BLaER1 treated with 17β-estradiol and CSF1 and Interleukin-3, amounts not matched to agents 10 nM and 100 nM (cell line): Measurements from ENCODE around the gene SH2B2.
"Not testable (repeated sequence)": the region's sequence is repeated elsewhere in the genome, so short reads cannot be mapped to it uniquely, and the experiment has no call there.

Experiments
- H3K27ac ChIP-seq, 11 experiments: shearing (Covaris generic); formaldehyde crosslinking; 2 replicates each; pipeline ENCODE4 v1.8.1; 2022
- H3K27me3 ChIP-seq, 11 experiments: shearing (Covaris generic); formaldehyde crosslinking; 2 replicates each; pipeline ENCODE4 v1.8.1; 2022
- H3K36me3 ChIP-seq, 11 experiments: shearing (Covaris generic); formaldehyde crosslinking; 2 replicates each; pipeline ENCODE4 v1.8.1; 2022
- H3K4me1 ChIP-seq, 10 experiments: shearing (Covaris generic); formaldehyde crosslinking; 2 replicates each; pipeline ENCODE4 v1.8.1; 2022
- H3K4me2 ChIP-seq, 11 experiments: shearing (Covaris generic); formaldehyde crosslinking; 2 replicates each; pipeline ENCODE4 v1.8.1; 2022
- H3K4me3 ChIP-seq, 10 experiments: shearing (Covaris generic); formaldehyde crosslinking; 2 replicates each; pipeline ENCODE4 v1.8.1; 2022
- H3K9ac ChIP-seq, 11 experiments: shearing (Covaris generic); formaldehyde crosslinking; 2 replicates each; pipeline ENCODE4 v1.8.1; 2022
- H3K9me3 ChIP-seq, 11 experiments: shearing (Covaris generic); formaldehyde crosslinking; replicated peaks in 1 of 11; 2 replicates each; pipeline ENCODE4 v1.8.1; 2022
- H4K20me1 ChIP-seq, 11 experiments: shearing (Covaris generic); formaldehyde crosslinking; 2 replicates each; pipeline ENCODE4 v1.8.1; 2022
- Cebpa-rat ChIP-seq, 11 experiments: shearing (Covaris generic); IDR thresholded peaks; 2 replicates each; pipeline ENCODE4 v1.8.1; 2022

SH2B2 gene

GRCh38 chr7:102295346-102296178 is 8.9 kb downstream of the SH2B2 start:
- no peaks in the 10 kb centered on the region for H3K27me3 ChIP-seq
- peak overlapping the region; percentile 58 to 81 (median 76) for H3K4me2 ChIP-seq
- no peaks in the 10 kb centered on the region for H3K9me3 ChIP-seq
- no peak for TF ChIP-seq Cebpa-rat (IDR thresholded peaks at IDR 0.05)
- peaks cover 55 to 100% (median 95%) of the 10 kb centered on the region in 11 experiments for H4K20me1 ChIP-seq
- peaks cover 62 to 85% (median 71%) of the 10 kb centered on the region in 10 experiments for H3K4me1 ChIP-seq
- no peak overlapping the region for H3K4me3 ChIP-seq
- peak overlapping the region in 3 of 11 experiments; percentile 15 to 41 (median 23); a peak in 1 of 22 replicates for H3K9ac ChIP-seq
- H3K36me3 ChIP-seq = peaks cover 3 to 51% (median 15%) of the 10 kb centered on the region in 11 experiments; a peak in 21 of 22 replicates
- H3K27ac ChIP-seq = peak overlapping the region in 5 of 11 experiments; percentile 2 to 45 (median 12); a peak in 2 of 22 replicates

- Histone ChIP-seq H3K36me3 (peaks cover 9 to 51% (median 19%) of the 10 kb centered on the region in 11 experiments; a peak in 21 of 22 replicates), H3K27me3 (no peaks in the 10 kb centered on the region), H3K9ac (no peak overlapping the region), H3K4me3 (no peak overlapping the region), H3K4me2 (peak overlapping the region; percentile 58 to 81 (median 76)), H3K9me3 (no peaks in the 10 kb centered on the region), H3K4me1 (peaks cover 58 to 83% (median 69%) of the 10 kb centered on the region in 10 experiments), H4K20me1 (peaks cover 50 to 100% (median 92%) of the 10 kb centered on the region in 11 experiments), H3K27ac (peak overlapping the region in 3 of 11 experiments; percentile 1 to 12 (median 11); a peak in 2 of 22 replicates)
- TF ChIP-seq Cebpa-rat (IDR thresholded peaks at IDR 0.05) = no peak
Measured at GRCh38 chr7:102296179-102296438, 9.4 kb downstream of the SH2B2 start.

- no peak overlapping the region for H3K9ac ChIP-seq
- peak overlapping the region in 7 of 11 experiments; percentile 63 to 81 (median 76); a peak in 10 of 22 replicates for H3K4me2 ChIP-seq
- peaks cover 58 to 80% (median 69%) of the 10 kb centered on the region in 10 experiments for H3K4me1 ChIP-seq
- TF ChIP-seq Cebpa-rat (IDR thresholded peaks at IDR 0.05) = no peak
- no peak overlapping the region for H3K4me3 ChIP-seq
- no peaks in the 10 kb centered on the region for H3K27me3 ChIP-seq
- H4K20me1 ChIP-seq = peaks cover 46 to 100% (median 88%) of the 10 kb centered on the region in 11 experiments
- peaks cover 13 to 51% (median 21%) of the 10 kb centered on the region in 11 experiments; a peak in 21 of 22 replicates for H3K36me3 ChIP-seq
- H3K27ac ChIP-seq = no peak overlapping the region
- no peaks in the 10 kb centered on the region for H3K9me3 ChIP-seq
Measured at GRCh38 chr7:102296514-102296913, 9.8 kb downstream of the SH2B2 start.

DNA sequence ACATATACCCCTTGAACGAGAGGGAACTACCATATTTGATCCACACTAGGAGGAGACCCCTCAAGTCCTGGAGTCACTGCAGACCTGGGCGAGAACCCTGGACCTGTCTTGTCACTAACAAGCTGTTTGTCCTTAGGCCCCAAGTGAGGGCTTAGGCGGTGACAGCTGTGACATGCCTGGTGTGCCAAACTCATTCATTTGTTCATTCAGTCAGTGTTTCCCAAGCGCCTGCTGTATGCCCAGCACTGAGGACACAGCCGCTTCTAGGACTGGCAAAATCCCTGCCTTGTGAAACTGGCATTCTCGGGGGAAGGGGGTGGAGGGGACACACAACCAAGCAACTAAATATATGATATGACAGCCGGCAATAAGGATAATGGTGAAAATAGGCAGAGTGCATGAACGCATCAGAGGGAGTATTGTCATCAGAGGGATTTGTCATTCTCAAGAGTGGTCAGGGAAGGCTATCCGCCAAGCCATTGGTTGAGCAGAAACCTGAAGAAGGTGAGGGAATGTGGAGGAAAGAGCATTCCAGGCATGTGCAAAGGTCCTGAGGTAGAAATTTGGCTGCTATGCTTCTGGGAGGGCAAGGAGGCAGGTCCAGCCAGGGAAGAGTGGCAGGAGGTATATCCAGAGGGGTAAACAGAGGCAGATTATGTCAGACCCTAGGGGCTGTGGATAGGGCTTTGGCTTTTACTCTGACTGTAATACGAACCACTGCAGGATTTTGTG is 11.0 kb downstream of the SH2B2 start:
- Histone ChIP-seq H3K4me2 (no peak overlapping the region), H3K4me1 (peaks cover 61 to 80% (median 71%) of the 10 kb centered on the region in 10 experiments), H3K9me3 (no peaks in the 10 kb centered on the region), H3K4me3 (no peak overlapping the region), H3K9ac (no peak overlapping the region), H3K27me3 (no peaks in the 10 kb centered on the region), H3K36me3 (peaks cover 22 to 60% (median 32%) of the 10 kb centered on the region in 11 experiments), H4K20me1 (peaks cover 36 to 100% (median 83%) of the 10 kb centered on the region in 11 experiments), H3K27ac (no peak overlapping the region)
- TF ChIP-seq Cebpa-rat (IDR thresholded peaks at IDR 0.05) = no peak

GRCh38 chr7:102300643-102301221 is 14.1 kb downstream of the SH2B2 start:
- Histone ChIP-seq H3K4me1 (peaks cover 61 to 80% (median 71%) of the 10 kb centered on the region in 10 experiments), H3K27ac (peak overlapping the region in 3 of 11 experiments; percentile 2 to 98 (median 97); a peak in 3 of 22 replicates)

DNA sequence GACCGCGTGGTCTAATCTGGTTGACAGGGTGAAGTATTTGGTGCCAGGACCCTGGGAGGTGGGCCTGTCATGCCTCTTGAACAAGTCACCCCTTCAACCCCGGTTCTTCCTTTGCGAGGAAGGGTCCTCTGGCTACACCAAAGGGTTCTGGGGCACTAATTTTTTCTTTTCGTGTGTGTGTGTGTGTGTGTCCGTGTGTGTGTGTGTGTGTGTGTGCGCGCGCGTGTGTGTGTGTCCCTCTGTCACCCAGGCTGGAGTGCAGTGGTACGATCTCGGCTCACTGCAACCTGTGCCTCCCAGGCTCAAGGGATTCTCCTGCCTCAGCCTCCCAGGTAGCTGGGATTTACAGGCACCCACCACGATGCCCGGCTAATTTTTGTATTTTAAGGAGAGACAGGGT is 14.7 kb downstream of the SH2B2 start:
- H3K4me2 ChIP-seq = peak overlapping the region in 3 of 11 experiments; percentile 94 to 99 (median 95); a peak in 1 of 22 replicates
- not testable (repeated sequence) for H3K9ac ChIP-seq, H3K27me3 ChIP-seq, H3K4me3 ChIP-seq, H3K9me3 ChIP-seq
- H4K20me1 ChIP-seq = peaks cover 5 to 89% (median 46%) of the 10 kb centered on the region in 11 experiments
- peak overlapping the region in 4 of 11 experiments; percentile 29 to 98 (median 94); a peak in 6 of 22 replicates for H3K27ac ChIP-seq
- peaks cover 61 to 80% (median 71%) of the 10 kb centered on the region in 10 experiments for H3K4me1 ChIP-seq
- peaks cover 22 to 66% (median 36%) of the 10 kb centered on the region in 11 experiments for H3K36me3 ChIP-seq

More at GRCh38 chr7:102300643-102301221, 14.1 kb downstream of the SH2B2 start:
- H3K9me3 ChIP-seq = no peaks in the 10 kb centered on the region
- no peak overlapping the region for H3K9ac ChIP-seq
- no peak for TF ChIP-seq Cebpa-rat (IDR thresholded peaks at IDR 0.05)
- H4K20me1 ChIP-seq = peaks cover 9 to 96% (median 52%) of the 10 kb centered on the region in 11 experiments
- no peaks in the 10 kb centered on the region for H3K27me3 ChIP-seq
- no peak overlapping the region for H3K4me3 ChIP-seq
- H3K36me3 ChIP-seq = peaks cover 22 to 72% (median 40%) of the 10 kb centered on the region in 11 experiments
- 0 out of 22 replicates have a peak overlapping the region, but pooled peaks of 1 of the 11 experiments have one; percentile 99 for H3K4me2 ChIP-seq

DNA sequence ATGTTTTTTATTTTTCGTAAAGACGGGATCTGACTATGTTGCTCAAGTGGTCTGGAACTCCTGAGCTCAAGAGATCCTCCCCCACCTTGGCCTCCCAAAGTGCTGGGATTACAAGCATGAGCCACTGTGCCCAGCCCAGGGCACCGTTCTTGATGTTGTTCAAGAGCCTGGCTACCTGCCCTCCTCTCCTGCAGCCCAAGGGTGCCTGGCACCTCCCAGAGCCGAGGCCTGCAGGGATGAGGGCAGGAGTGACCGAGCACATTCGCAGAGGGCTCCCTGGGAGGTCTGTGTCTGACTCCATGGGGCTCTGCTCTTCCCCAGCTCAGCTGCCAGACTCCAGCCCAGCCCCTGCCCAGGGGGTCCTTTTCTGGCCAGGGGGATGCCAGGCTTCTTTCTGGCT is 15.4 kb downstream of the SH2B2 start:
- H3K9me3 ChIP-seq = no peaks in the 10 kb centered on the region
- peak overlapping the region in 5 of 11 experiments; percentile 1 to 74 (median 7); a peak in 6 of 22 replicates for H3K9ac ChIP-seq
- peak overlapping the region; percentile 74 to 99 (median 93); a peak in 18 of 22 replicates for H3K4me2 ChIP-seq
- no peak overlapping the region for H3K4me3 ChIP-seq
- H3K27me3 ChIP-seq = no peaks in the 10 kb centered on the region
- H3K27ac ChIP-seq = peak overlapping the region in 8 of 11 experiments; percentile 9 to 98 (median 93); a peak in 12 of 22 replicates
- peaks cover 65 to 83% (median 75%) of the 10 kb centered on the region in 10 experiments for H3K4me1 ChIP-seq
- H3K36me3 ChIP-seq = peaks cover 21 to 59% (median 36%) of the 10 kb centered on the region in 11 experiments
- no peak for TF ChIP-seq Cebpa-rat (IDR thresholded peaks at IDR 0.05)
- H4K20me1 ChIP-seq = peaks cover 0 to 83% (median 39%) of the 10 kb centered on the region in 11 experiments; a peak in 19 of 22 replicates

- peak overlapping the region; percentile 74 to 99 (median 93) for H3K4me2 ChIP-seq
- peak overlapping the region in 10 of 11 experiments; percentile 37 to 98 (median 93); a peak in 19 of 22 replicates for H3K27ac ChIP-seq
- H3K27me3 ChIP-seq = no peaks in the 10 kb centered on the region
- peak overlapping the region; percentile 32 to 83 (median 63); a peak in 19 of 22 replicates for H3K9ac ChIP-seq
- H4K20me1 ChIP-seq = peaks cover 0 to 80% (median 21%) of the 10 kb centered on the region in 11 experiments; a peak in 13 of 22 replicates
- no peak for TF ChIP-seq Cebpa-rat (IDR thresholded peaks at IDR 0.05)
- peaks cover 83 to 95% (median 89%) of the 10 kb centered on the region in 10 experiments for H3K4me1 ChIP-seq
- no peaks in the 10 kb centered on the region for H3K9me3 ChIP-seq
- H3K4me3 ChIP-seq = peak overlapping the region in 7 of 10 experiments; percentile 13 to 47 (median 28); a peak in 7 of 20 replicates
- H3K36me3 ChIP-seq = peaks cover 26 to 61% (median 44%) of the 10 kb centered on the region in 11 experiments
Measured at GRCh38 chr7:102303669-102304422, 17.2 kb downstream of the SH2B2 start.
